ENCODE data around the gene C2CD4D.

C2CD4D gene

DNA sequence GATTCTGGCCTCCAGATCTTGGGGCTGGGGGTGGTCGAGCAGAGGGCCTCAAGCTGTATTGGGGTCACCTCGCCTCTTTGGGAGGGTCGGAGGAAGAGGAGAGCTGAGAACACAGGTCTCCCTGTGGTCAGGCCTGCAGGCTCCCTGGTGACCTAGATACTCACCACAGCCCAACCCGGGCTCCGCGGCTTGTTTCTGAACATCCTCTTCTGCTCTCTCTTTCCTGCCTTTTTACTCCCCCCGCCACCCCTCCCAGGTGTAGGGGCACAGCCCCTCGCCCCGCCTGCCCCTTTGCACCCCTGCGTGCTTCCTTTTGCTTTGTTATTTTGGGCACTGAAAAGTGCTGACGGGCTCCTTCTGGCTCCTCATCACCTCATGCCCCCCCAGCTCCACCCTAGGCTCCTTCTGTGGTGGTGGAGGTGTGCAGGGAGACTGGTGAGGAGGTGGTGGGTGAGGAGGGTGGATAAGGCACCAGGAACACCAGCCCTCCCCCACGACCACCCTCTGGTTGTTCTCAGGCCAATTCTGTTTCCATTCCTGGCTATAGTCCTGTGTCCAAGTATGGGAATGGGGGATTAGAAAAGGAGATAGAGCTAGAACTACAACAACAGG lies 23.8 kb downstream of the C2CD4D start:
- DNase-seq (ENCODE audit: extremely low read depth in 1 of 2, low read depth in 1 of 2) = no peak

DNA sequence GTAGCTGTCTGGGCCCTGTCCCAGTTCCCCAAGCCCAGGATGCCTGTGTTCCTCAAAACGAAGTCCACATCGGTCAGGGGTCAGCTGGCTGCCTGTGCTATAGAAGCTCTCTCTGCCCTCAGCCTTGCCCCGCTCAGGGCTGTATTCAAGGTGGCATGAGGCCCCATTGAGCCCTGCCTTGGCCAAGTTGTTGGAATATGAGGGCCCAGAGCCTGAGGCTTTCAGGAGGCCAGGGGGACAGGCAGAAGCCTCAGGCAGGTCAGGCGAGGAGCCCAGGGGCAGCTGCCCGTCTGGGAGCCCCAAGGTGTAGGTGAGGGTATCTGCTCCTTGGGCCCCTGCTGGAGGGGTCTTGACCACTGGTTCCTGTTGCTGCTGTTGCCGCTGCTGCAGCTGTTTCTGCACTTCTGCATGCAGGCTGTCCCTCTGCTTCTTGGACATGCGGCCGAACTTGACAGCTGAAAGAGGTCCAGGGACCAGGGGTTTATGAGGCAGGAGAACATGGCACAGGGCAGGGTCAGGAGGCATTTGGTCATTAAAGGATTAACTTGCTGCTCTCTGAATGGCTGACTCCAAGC lies 24.6 kb downstream of the C2CD4D start:
- no peak for DNase-seq (ENCODE audit: extremely low read depth in 1 of 2, low read depth in 1 of 2)

DNA sequence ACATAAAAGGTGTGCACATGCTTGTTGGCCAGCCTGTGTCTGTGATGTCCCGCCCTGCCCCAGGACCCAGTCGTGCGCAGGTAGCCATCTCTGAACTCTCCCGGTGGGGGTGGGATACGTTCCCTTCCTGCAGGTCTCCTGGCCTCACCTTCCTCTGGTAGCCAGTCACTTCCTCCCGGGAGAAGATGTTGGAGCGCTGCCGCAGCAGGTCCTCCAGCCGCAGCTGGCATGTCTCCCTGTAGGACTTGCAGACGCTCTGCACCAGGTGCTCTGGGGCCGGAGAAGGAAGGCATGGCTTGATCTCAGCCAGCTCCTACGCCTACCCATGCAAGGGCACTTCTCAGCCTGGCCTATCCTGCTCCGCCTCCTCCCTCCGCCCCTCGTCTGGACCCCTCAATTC lies 25.2 kb downstream of the C2CD4D start:
- DNase-seq (ENCODE audit: extremely low read depth in 1 of 2, low read depth in 1 of 2) = no peak

DNA sequence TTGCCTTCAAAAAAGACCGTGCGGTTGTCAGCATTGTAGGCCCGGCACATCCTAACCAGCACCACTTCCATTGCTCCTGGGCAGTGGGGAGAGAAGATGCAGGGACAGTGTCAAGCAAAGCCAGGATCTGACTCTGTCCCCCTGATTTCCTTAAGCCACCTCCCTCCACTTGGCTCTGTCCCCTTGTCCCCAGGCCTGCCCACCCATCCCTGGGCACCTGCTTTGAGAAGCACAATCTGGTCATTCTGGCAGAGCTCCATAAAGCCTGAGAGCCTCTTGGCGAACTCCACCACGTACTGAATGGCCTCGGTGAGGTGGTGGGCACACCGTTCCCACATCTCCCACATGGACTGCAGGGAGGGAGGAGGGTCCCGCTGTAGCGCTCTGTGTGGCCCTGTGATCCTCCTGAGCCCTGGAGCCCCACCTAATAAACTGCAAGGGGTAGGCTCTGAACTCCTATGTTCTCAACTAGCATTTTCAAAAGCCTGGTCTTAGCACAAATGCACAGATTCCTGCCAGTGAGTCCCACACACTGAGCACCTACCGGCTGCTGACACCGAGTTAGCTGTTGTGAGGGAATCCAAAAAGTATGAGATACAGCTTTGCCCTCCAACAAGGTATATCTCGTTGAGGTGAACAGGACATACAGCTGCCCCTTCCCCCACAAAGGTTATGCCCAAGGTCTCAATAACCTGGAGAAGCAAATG lies 26.2 kb downstream of the C2CD4D start:
- DNase-seq (ENCODE audit: extremely low read depth in 1 of 2, low read depth in 1 of 2) = no peak

DNA sequence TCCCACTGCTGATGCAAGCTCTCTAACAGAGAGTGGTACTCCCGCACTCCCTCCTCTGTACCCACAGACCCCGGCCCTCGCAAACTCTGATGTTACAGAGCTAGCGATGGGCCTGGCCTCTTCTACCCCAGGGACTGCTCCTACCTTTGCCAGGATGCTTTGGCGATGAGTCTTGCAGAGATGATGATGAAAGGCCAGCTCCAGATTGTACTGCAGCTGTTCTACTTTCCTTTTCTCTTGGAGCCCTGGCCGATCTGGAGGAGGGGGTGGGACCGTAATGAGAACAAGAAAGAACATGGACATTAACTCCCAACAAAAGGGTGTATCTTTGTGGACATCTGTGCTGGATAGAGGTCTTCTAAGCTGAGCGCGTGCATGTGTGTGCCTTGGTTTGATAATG lies 28.4 kb downstream of the C2CD4D start:
- DNase-seq (ENCODE audit: extremely low read depth in 1 of 2, low read depth in 1 of 2) = no peak

DNA sequence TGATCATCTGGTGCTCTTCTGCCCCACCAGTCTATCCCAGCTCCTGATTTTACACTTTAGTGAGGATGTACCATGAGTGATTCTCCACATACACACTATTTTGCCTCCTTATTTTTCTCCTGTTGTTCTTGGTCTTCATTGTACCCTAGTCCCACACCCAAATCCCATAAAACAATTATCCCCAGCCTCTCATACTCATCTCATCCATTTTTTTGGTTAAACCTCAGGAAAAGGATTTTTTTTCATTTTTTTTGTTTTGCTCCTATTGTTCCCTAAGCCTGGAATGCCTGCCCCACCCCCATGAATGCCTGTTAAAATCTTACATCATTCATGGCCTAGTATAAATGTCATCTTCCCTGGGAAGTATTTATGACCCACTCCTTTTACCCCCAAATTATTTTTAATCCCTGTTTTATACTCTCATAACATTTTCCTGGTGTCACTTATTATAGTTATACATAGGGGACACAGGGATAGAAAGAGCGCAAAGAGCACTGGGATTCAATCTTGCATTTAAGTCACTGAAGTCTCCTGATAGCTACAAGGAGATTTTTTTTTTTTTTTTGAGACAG lies 29.5 kb downstream of the C2CD4D start:
- no peak for DNase-seq (ENCODE audit: extremely low read depth in 1 of 2, low read depth in 1 of 2)

DNA sequence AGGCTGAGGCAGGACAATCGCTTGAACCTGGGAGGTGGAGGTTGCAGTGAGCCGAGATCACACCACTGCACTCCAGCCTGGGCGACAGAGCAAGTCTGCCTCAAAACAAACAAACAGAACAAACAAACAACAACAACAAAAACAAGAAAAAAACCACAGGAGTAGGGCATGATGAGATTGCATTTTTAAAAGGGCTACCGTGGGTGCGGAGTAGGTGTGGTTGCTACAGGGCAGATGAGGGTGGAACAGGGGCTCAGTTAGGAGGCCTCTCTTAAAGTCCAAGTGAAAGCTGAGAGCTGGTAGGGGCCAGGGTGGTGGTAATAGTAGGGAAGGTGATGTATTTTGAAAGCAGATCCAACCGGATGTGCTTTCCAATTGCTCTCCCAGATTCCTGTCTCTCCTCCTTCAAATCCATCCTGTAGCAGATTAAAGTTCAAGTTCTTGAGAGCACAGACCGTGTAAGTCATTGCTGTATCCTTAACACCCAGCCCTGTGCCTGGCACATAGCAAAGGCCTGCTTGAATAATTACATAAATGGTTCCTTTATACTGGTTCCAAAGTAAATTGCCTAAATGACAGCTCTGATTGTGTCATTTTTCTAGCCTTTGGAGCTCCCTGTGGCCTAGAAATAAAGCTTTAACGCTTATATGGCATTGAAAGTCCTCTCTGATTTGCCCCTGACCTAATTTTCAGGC lies 30.2 kb downstream of the C2CD4D start:
- DNase-seq (ENCODE audit: extremely low read depth in 1 of 2, low read depth in 1 of 2) = no peak

DNA sequence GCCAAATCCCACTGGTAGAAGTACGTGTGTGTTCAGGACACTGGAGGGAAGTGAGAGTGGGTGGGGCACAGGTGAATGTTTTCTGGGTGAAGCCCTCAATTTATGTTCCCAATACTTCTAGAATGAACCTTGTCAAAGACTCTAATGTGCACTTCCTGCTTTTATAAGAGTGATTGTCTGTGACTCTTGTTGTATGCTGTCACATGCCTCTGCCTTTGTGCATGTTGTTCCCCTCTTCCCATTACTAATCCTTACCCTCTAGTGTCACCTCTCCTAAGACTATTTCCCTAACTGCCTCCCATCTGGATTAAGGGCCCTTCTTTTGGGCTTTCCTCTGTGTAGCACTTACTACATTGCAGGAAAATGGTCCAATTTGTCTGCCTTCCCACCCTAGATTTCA lies 31.9 kb downstream of the C2CD4D start:
- no peak for DNase-seq (ENCODE audit: extremely low read depth in 1 of 2, low read depth in 1 of 2)

DNA sequence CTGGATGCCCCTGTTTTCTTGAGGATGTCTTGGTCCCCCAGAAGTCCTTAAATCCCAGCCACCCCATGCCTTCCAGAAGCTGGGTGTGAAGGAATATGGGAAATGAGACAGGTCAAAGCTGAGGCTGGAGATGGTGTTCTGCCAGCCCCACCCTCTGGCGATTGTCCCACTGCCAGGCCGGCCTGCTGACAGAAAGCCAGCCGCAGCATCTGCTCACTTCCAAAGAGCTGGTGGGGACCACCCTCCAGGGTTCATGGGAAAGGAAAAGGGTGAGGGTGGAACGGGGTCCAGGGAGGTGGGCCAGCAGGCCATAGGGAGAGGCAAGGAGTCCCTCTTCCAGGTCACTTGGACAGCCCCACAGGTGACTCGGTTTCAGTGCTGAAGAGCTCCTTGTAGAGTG lies 32.5 kb downstream of the C2CD4D start:
- DNase-seq (ENCODE audit: extremely low read depth in 1 of 2, low read depth in 1 of 2) = no peak

DNA sequence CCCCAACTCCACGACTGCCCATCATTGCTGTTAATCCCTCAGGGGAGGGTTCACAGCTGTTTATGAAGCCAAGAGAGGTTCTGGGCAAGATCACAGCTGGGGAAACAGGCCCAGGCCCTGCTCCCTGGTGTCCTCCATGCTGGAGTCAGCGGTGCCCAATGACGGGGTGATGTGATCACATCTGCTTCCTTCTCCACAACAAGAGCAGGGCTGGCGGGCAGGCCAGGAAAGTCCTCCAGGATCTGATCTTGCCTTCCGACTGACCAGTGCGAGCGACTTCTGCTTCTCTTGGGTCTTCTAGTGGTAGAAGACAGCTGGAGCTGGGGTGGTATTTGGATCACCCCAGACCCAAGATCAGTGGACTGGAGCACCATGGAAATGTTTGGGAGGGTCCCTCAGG lies 33.5 kb downstream of the C2CD4D start:
- no peak for DNase-seq (ENCODE audit: extremely low read depth in 1 of 2, low read depth in 1 of 2)

DNA sequence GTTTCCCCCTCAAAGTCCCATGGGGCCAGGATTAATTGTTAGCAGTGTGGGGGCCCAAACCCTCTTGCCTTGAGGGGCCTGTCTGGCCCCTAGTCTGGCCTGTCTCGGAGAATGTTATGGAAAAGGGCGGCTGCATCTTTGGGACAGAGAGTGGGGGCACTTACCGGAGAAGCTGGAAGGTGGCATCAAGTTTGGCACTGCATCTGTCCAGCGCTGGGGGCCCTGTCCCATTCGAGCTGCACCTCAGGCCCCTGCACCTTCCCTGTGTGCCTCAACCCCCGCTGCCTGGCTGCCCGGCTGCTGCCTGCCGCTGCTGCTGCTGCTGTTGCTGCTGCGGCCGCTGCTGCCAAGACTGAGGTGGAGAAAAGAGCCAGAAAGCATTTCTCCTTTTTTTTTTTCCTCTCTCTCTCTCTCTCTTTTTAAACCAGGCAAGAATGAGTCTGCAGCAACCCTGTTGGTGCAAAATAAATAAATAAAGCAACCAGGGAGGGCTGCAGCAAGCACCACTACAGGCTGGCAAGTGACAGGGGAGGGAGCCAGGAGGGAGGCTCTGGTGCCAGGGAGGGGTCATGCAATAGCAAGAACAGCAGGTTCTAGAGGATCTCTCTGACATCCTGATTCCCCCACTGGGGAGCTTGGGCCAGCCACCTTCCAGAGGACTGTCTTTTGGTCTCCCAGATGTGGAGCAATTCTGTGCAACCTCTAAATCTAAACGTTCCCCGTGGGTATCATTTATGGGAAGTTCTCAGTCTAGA lies 34.4 kb downstream of the C2CD4D start, which contains the start of gene LINGO4:
TSS of gene LINGO4 (minus strand) at position 354 of the 755 bp plus-strand sequence. CDS start 2,715 bp downstream, outside the sequence.
- DNase-seq (ENCODE audit: extremely low read depth in 1 of 2, low read depth in 1 of 2) = no peak

DNA sequence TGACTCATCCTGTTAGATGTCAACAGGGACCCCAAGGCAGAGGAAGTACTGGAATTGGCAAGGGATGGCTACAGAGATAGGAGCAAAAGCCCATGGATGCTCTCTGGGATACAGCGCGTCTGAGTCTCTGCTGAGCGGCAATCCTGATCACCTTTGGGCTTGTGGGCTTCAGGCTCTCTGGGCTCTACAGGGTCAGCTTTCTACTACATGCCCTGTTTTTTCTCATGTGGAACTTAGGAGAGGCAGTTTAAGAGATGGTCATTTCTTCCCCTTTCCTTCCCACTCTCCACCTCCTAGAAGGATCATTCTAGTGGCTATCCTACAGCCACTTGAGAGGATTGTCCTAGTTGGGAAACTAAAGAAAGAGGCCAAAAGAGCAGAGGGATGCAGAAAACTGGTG lies 35.7 kb downstream of the C2CD4D start:
- no peak for DNase-seq (ENCODE audit: extremely low read depth in 1 of 2, low read depth in 1 of 2)

DNA sequence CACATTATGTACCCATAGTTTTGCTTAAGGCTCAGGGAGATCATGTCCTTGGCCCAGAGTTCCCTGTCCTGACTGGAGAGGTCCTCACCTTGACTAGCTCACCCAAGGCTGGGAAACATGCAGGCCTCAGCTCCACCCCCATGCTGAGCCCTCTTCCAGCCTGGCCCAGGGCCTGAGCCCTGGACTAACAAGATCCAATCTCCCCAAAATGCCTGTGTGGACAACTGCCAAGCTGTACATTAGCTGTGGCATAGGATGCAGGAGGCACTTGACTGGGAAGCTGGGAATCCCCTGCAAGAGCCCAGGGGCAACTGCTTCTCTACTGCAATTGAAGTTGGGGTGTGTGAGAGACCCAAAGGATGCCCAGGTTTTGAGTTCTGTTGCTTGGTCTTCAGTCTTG lies 36.5 kb downstream of the C2CD4D start:
- DNase-seq (ENCODE audit: extremely low read depth in 1 of 2, low read depth in 1 of 2) = no peak

DNA sequence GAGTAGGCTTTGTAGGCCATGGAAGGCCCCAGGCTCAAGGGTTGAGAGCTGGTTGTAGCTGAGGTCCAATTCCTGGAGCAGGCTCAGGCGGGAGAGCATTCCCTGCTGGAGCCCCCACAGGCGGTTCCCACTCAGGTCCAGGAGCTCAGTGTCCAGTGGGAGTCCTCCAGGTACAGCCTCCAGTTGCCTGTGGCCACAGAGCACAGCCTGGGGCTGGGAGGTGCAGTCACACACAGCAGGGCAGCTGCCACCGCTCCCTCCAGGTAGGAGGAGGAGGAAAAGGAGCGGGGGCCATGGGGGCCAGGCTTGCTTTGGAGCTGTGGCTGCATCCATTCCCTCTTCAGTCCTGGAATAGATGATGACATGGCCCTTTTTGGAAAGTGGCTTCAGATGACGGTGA lies 37.2 kb downstream of the C2CD4D start:
- no peak for DNase-seq (ENCODE audit: extremely low read depth in 1 of 2, low read depth in 1 of 2)

DNA sequence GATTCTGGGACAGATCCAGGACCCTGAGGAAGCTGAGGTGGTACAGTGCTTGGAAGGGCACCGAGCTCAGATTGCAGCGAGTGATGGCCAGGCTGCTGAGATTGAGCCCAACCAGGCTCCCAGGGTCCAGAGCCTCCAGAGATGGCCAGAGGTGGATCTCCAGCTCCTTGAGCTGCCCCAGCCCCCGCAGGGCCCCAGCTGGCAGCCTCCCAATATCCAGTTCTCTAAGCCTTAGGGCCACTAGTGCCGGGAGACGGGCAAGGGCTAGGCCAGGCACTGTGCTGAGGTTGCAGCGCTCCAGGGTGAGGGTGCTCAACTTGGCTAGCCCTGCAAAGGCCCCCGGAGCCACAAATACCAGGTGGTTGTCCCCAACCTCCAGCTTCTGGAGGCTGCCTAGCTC lies 37.8 kb downstream of the C2CD4D start:
- DNase-seq (ENCODE audit: extremely low read depth in 1 of 2, low read depth in 1 of 2) = no peak

DNA sequence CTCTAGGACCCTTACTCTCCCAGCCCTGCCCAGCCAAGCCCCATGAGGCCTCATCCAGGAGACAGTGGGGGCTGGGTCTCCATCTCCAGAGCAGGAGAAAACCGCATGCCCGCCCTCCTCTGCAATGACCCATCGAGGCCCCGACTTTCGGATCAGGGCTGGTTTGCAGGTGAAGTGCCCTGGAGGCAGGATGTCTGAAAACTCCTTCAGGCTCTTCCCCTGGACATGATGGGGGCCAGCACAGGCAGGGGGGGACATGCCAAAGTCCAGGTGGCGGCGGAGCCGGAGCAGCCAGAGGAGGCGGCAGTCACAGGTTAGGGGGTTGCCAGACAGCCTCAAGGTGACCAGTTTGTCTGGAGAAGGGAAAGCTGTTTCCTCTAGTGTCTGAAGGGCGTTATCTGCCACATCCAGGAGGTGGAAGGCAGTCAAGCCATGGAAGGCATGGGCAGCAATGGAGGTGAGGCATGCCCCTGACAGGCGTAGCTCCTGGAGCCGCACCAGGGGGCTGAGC lies 38.3 kb downstream of the C2CD4D start:
- no peak for DNase-seq (ENCODE audit: extremely low read depth in 1 of 2, low read depth in 1 of 2)

DNA sequence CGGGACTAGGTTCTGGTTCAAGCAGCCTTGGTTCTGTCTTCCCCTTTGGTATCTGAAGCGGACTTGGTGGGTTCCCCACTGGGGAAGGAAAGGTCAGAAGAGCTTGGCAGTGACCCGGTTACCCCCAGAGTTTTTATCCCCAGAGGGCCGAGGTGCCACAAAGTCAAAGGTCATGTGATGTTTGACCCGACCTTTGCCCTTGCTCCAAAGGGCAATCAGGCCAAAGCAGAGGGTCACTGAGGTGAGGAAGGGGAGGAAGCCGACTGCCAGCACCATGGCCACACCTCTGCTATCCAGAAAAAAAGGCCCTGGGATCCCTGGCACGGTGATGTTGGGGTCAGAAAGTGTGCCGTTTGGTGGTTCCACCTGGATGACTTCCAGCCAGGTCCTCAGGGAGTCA lies 38.8 kb downstream of the C2CD4D start:
- DNase-seq (ENCODE audit: extremely low read depth in 1 of 2, low read depth in 1 of 2) = no peak

DNA sequence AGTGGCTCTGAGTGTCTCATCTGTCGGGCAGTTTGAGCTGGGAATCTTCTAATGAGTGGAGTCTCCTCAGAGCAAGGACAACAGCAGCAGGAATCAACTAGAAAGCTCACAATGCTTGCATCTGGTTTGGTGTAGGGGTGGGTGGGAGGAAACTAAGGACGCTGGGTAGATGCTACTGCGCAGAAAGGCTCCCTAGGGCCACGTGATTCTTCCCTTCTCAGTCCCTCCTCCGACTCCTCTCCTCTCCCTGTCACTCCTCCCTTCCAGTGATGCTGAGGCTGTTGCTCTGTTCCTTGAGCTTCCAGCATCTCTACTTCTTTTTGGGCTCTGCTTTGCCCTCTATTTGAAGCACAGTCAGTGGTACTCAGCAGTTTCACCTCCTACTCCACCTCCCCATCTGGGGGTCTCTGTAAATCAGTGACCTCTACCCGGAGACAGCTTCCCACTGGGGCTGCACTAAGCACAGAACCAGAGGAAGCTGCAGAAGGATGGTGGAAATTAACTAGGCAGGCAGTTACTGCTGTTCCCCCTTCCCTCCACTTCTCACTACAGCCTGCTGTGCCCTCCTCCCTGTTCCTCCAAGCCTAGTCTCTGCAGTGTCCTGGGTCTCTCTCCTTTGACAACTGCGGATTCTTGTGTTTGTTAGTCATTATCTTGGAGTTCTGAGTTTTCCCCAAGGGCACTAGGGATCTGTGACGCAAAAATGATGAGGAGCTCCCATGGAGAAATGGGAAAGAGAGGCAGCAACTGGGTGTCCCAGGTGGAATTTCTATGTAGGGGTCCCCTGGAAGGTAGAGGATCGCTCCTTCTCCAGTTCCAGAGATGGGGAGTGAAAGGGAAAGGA lies 40.2 kb downstream of the C2CD4D start:
- no peak for DNase-seq (ENCODE audit: extremely low read depth in 1 of 2, low read depth in 1 of 2)

DNA sequence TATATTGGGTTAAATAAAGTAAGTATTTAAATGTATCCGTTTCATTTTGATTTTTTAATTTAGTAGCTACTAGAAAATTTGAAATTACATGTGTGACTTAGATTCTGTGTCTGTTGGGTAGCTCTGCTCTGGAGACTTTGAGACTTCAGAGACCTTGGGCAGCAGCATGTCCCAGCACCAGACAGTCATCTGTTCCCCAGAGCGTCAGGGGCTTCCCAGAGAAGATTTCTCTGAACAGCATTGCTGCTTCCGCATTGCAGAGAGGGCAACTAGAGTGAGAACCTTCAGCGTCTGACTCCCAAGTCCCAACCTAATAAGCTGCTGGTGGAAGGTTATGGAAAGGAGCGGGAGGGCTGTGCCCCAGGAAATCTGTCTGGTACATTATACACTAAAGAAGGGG lies 41.0 kb downstream of the C2CD4D start:
- no peak for DNase-seq (ENCODE audit: extremely low read depth in 1 of 2, low read depth in 1 of 2)
